CD4-positive, alpha-beta T cell treated with Interleukin-2 at 100 ng/mL for 4 hours (primary cell): ENCODE measurements around the gene RBM17.
"Not testable (repeated sequence)": the region's sequence is repeated elsewhere in the genome, so short reads cannot be mapped to it uniquely, and the experiment has no call there.

Experiments
- DNase-seq: peaks from one replicate; pipeline ENCODE4 v3.0.0-alpha.2; 2020; ENCODE audit warnings: low spot score

RBM17 gene

GRCh38 chr10:6136215-6137201, 47.7 kb downstream of the RBM17 start:
- DNase-seq = peak; percentile 52

- DNase-seq = no peak
These were observed 49.6 kb downstream of the RBM17 start for GRCh38 chr10:6138456-6138855.

- DNase-seq = no peak
These were observed 50.6 kb downstream of the RBM17 start for GRCh38 chr10:6139470-6139869.

GRCh38 chr10:6140141-6140841, 51.5 kb downstream of the RBM17 start:
- DNase-seq = peak; percentile 28

- DNase-seq = no peak
These were observed 52.1 kb downstream of the RBM17 start for GRCh38 chr10:6140965-6141295.

GRCh38 chr10:6141296-6142151, 52.7 kb downstream of the RBM17 start:
- DNase-seq = peak; percentile 58

GRCh38 chr10:6142186-6142585, 53.4 kb downstream of the RBM17 start:
- DNase-seq = not testable (repeated sequence)

- DNase-seq = no peak
These were observed 53.8 kb downstream of the RBM17 start for GRCh38 chr10:6142644-6143043.

- DNase-seq = no peak
These were observed 54.3 kb downstream of the RBM17 start for GRCh38 chr10:6143181-6143580.

- peak; percentile 84 for DNase-seq
These were observed 55.8 kb downstream of the RBM17 start for GRCh38 chr10:6144406-6145165.

- no peak for DNase-seq
These were observed 56.5 kb downstream of the RBM17 start for GRCh38 chr10:6145166-6145987.

GRCh38 chr10:6146013-6146785, 57.4 kb downstream of the RBM17 start:
- DNase-seq = no peak

GRCh38 chr10:6146921-6147320, 58.1 kb downstream of the RBM17 start:
- DNase-seq = no peak

GRCh38 chr10:6148251-6148701, 59.4 kb downstream of the RBM17 start:
- DNase-seq = no peak

GRCh38 chr10:6148908-6149307, 60.1 kb downstream of the RBM17 start:
- DNase-seq = peak; percentile 59

- DNase-seq = peak; percentile 68
These were observed 62.5 kb downstream of the RBM17 start for GRCh38 chr10:6151087-6151977.

GRCh38 chr10:6153845-6154244, 65.0 kb downstream of the RBM17 start:
- no peak for DNase-seq

GRCh38 chr10:6154566-6154965, 65.7 kb downstream of the RBM17 start:
- DNase-seq = no peak

- no peak for DNase-seq
These were observed 69.4 kb downstream of the RBM17 start for GRCh38 chr10:6158276-6158675.
